HCT116 (cell line): ENCODE measurements around the gene COPS3. TPM values are rescaled to one million over a fixed set of nuclear protein-coding genes. Genes with fewer than 3 reads are reported as not detected.

Source experiments
- ATAC-seq: fragments of 200-7000 bp; cut with Tn5 transposase; 2 replicates; pipeline ENCODE4 v1.9.1; 2020; ENCODE audit warnings: mild to moderate bottlenecking, moderate library complexity
- BruUV-seq: library from RNA; stranded (reverse); fragments of 400-500 nt; replicated peaks from 2 replicates; lab custom pipeline; 2021; lab: Mats Ljungman, UMichigan
- CTCF ChIA-PET: fragments of 300-600 bp; sonication (Branson Sonifier 250); formaldehyde crosslinking; loops from one replicate; lab custom pipeline; 2021; ENCODE audit warnings: antibody characterized with exemption; lab: Charles Lee
- POLR2A ChIA-PET: fragments of 300-600, 350-600 bp; sonication (Branson Sonifier 250); formaldehyde crosslinking; loops from one replicate; lab custom pipeline; 2021; ENCODE audit warnings: antibody characterized with exemption; lab: Charles Lee
- RAD21 ChIA-PET, 2 experiments: fragments of 300-600 bp; sonication (Branson Sonifier 250); formaldehyde crosslinking; loops; one replicate each; lab custom pipeline; 2023; ENCODE audit warnings: low total read pairs in 2 of 2; ENCODE audit not compliant: uncharacterized antibody in 2 of 2, unreplicated experiment in 2 of 2, low non-redundant PET in 1 of 2; lab: Charles Lee
- DNase-seq: peaks from one replicate; pipeline ENCODE4 v3.0.0-alpha.2; 2010; ENCODE audit warnings: low read depth, low spot score
- H2AFZ ChIP-seq: fragments of 200-600 bp; shearing (Covaris generic), sonication (generic); 2 replicates; pipeline ENCODE4 v1.6.1; 2017; ENCODE audit warnings: low read depth, mixed run types, mixed read lengths, antibody characterized with exemption, low read length; ENCODE audit not compliant: poor library complexity, severe bottlenecking
- H3K27ac ChIP-seq: 2 replicates; pipeline ENCODE4 v1.5.1; 2012; ENCODE audit warnings: low read depth, low read length
- H3K27me3 ChIP-seq: fragments of 200-600 bp; sonication (generic); 2 replicates; pipeline ENCODE4 v1.6.1; 2016; ENCODE audit warnings: mixed run types, low read length, mixed read lengths; ENCODE audit not compliant: insufficient read depth
- H3K36me3 ChIP-seq, 2 experiments: fragments of 200-500 bp in 1 of 2; fragments of 200-600 bp in 1 of 2; sonication (Bioruptor generic) in 1 of 2; sonication (generic) in 1 of 2; 2 replicates each; pipeline versions ENCODE4 v1.5.1 to v1.6.1; 2014 to 2016; ENCODE audit warnings: low read length in 2 of 2, inconsistent platforms in 1 of 2, mixed read lengths in 1 of 2, mixed run types in 1 of 2; ENCODE audit not compliant: insufficient read depth in 2 of 2, control insufficient read depth in 1 of 2
- H3K4me1 ChIP-seq, 2 experiments: fragments of 200-600 bp in 1 of 2; sonication (generic) in 1 of 2; 2 replicates each; pipeline versions ENCODE4 v1.5.1 to v1.6.1; 2012 to 2017; ENCODE audit warnings: low read length in 2 of 2, inconsistent platforms in 1 of 2, mild to moderate bottlenecking in 1 of 2, mixed read lengths in 1 of 2, mixed run types in 1 of 2, moderate library complexity in 1 of 2; ENCODE audit not compliant: insufficient read depth in 2 of 2, control insufficient read depth in 1 of 2
- H3K4me2 ChIP-seq: fragments of 200-600 bp; sonication (generic); 2 replicates; pipeline ENCODE4 v1.6.1; 2017; ENCODE audit warnings: mixed run types, low read length, mixed read lengths
- H3K4me3 ChIP-seq, 2 experiments: fragments of 200-600 bp in 1 of 2; sonication (generic) in 1 of 2; replicated peaks in 1 of 2; 2 replicates each; pipeline ENCODE4 v1.5.1; 2011 to 2016; ENCODE audit warnings: low read length in 2 of 2, control low read depth in 1 of 2, low read depth in 1 of 2, mild to moderate bottlenecking in 1 of 2, mixed read lengths in 1 of 2, mixed run types in 1 of 2
- H3K79me2 ChIP-seq: fragments of 200-600 bp; sonication (generic); 2 replicates; pipeline ENCODE4 v1.6.1; 2017; ENCODE audit warnings: mild to moderate bottlenecking, mixed run types, low read length, moderate library complexity, mixed read lengths; ENCODE audit not compliant: insufficient read depth
- H3K9ac ChIP-seq: fragments of 200-600 bp; sonication (generic); 2 replicates; pipeline ENCODE4 v1.6.1; 2016; ENCODE audit warnings: low read length, mixed read lengths
- H3K9me2 ChIP-seq: fragments of 200-600 bp; sonication (generic), shearing (Covaris generic); 2 replicates; pipeline ENCODE4 v1.6.1; 2017; ENCODE audit warnings: mixed run types, mild to moderate bottlenecking, moderate library complexity; ENCODE audit not compliant: insufficient read depth
- H3K9me3 ChIP-seq, 2 experiments: fragments of 200-500 bp in 1 of 2; fragments of 200-600 bp in 1 of 2; sonication (Bioruptor generic) in 1 of 2; sonication (generic) in 1 of 2; 2 replicates each; pipeline ENCODE4 v1.6.1; 2014 to 2017; ENCODE audit warnings: low read length in 2 of 2, mixed read lengths in 2 of 2, inconsistent platforms in 1 of 2, low read depth in 1 of 2, mild to moderate bottlenecking in 1 of 2, mixed run types in 1 of 2, moderate library complexity in 1 of 2; ENCODE audit not compliant: control insufficient read depth in 1 of 2, insufficient read depth in 1 of 2
- H4K20me1 ChIP-seq: fragments of 200-600 bp; sonication (generic), shearing (Covaris generic); 2 replicates; pipeline ENCODE4 v1.6.1; 2017; ENCODE audit warnings: mixed run types, mild to moderate bottlenecking, moderate library complexity; ENCODE audit not compliant: insufficient read depth
- ATF3 ChIP-seq: IDR thresholded peaks from 2 replicates; pipeline ENCODE4 v1.6.1; 2012
- CTCF ChIP-seq, 3 experiments: fragments of 200-600 bp in 1 of 3; sonication (generic) in 1 of 3; IDR thresholded peaks in 2 of 3; conservative IDR thresholded peaks in 1 of 3; 2 replicates each; pipeline ENCODE4 v1.5.1; 2012 to 2017; ENCODE audit warnings: low read depth in 2 of 3, low read length in 2 of 3, antibody characterized with exemption in 1 of 3, borderline replicate concordance in 1 of 3, control low read depth in 1 of 3, mild to moderate bottlenecking in 1 of 3, mixed read lengths in 1 of 3, mixed run types in 1 of 3, moderate library complexity in 1 of 3; ENCODE audit not compliant: insufficient read depth in 1 of 3
- MAX ChIP-seq: IDR thresholded peaks from 2 replicates; pipeline ENCODE4 v1.6.1; 2012
- RAD21 ChIP-seq: IDR thresholded peaks from 2 replicates; pipeline ENCODE4 v1.6.1; 2012; ENCODE audit warnings: low read depth, mild to moderate bottlenecking
- SP1 ChIP-seq: IDR thresholded peaks from 2 replicates; pipeline ENCODE4 v1.6.1; 2012; ENCODE audit warnings: low read depth
- intact Hi-C: fragments of 100-400 bp; cut with micrococcal nuclease; formaldehyde crosslinking; loops from 2 replicates; pipeline ENCODE4 v1.10.0; 2022
- total RNA-seq: library from RNA; stranded (reverse); gene quantifications from one replicate; pipeline ENCODE4 v1.2.1, GENCODE V29; 2021; ENCODE audit not compliant: unreplicated experiment

The COPS3 gene
- total RNA-seq, 1 experiment from 2014 or later: 99.0 TPM

DNA sequence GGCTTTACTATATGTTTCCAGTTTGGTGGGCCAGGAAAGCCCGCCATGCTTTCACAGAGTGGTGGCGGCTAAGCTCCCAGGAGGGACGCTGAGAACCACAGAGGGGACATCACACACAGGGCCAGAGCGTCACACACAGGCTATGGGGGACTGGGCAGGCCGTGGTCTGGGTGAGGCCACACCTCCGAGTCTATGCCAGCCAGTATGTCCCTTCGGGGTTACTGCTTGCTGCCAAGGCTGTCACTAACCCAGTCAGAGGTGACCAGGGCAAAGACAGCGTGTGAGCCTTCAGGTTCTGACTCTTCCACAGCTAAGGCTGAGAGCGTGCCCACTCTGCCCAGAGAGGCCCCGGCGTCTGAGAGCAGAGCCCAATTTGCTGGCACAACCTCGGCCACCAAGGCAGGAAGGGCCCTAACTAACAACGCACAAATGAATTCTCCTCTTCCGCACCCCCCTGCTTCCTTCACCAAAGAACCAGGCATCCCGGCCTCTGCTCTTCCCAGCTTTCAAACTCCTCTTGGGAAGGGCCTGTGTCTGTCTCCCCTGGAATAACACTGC is 77.8 kb downstream of the COPS3 start (continued):
- no peak for TF ChIP-seq CTCF (IDR thresholded peaks at IDR 0.05 in 2 of 3, conservative IDR thresholded peaks at IDR 0.05 in 1 of 3; ENCODE audit: borderline replicate concordance in 1 of 3, insufficient read depth in 1 of 3, low read depth in 2 of 3, low read length in 2 of 3)

DNA sequence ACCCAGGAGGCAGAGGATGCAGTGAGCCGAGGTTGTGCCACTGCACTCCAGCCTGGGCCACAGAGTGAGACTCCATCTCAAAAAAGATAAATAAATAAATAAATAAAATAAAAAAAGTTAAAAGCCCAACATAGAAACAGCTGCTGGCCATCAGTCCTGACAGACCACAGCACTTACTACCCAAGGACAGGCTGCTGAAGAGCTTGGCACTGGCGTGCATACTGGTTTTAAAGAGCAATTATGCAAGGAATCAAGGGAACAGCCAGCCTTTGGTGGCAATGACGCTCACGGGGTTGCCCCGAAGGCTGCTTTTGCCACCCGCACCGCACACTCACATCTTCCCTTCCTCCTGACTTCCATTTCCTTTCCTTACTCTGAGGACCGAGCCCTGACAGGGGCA is 79.1 kb downstream of the COPS3 start:
- POLR2A ChIA-PET: no interaction called here
- no TSS peak for BruUV-seq

DNA sequence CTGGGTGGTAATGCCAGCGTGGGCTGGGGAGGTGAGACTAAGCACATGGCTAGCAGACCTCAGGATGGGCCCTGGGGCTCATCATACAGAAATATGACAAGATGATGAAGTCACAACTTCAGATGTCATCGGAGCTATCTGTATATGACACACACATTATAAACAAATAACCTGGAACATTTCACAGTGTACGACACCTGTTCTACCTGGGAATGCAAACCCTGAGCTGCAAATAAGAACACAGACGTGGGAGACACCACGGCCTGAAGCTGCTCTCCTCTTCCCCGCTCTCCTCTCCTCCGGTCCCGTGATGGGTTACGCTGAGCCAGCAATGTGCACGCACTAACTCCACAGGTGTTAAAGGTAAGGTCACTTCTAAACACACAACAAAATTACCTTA is 79.8 kb downstream of the COPS3 start:
- Histone ChIP-seq H3K9me2 (no peaks in the 10 kb centered on the region), H3K4me3 (no peak overlapping the region), H3K27me3 (no peaks in the 10 kb centered on the region), H3K4me1 (peaks cover 7 to 24% of the 10 kb centered on the region in 2 experiments), H4K20me1 (no peaks in the 10 kb centered on the region), H3K9me3 (no peaks in the 10 kb centered on the region), H3K36me3 (peaks cover 6 to 28% of the 10 kb centered on the region in 2 experiments), H3K4me2 (no peak overlapping the region), H2AFZ (no peak overlapping the region), H3K27ac (no peak overlapping the region), H3K79me2 (peaks cover 30% of the 10 kb centered on the region), H3K9ac (no peak overlapping the region)
- DNase-seq (no peak), ATAC-seq (no peak)
- ChIA-PET RAD21 (no interaction called here), CTCF (no interaction called here), POLR2A (no interaction called here)
- TF ChIP-seq SP1 (no peak), ATF3 (no peak)
- BruUV-seq: no TSS peak
- intact Hi-C loops: no loop called here

More for the DNA sequence above, 79.1 kb downstream of the COPS3 start:
- ATAC-seq: no peak
- peaks cover 6 to 28% of the 10 kb centered on the region in 2 experiments for H3K36me3 ChIP-seq
- RAD21 ChIA-PET: no interaction called here
- TF ChIP-seq MAX (no peak), RAD21 (no peak)
- TF ChIP-seq, all 23 proteins: peak for 0
- peaks cover 30% of the 10 kb centered on the region for H3K79me2 ChIP-seq
- no peaks in the 10 kb centered on the region for H3K9me3 ChIP-seq
- DNase-seq: no peak
- no peak overlapping the region for H3K9ac ChIP-seq
- no peak overlapping the region for H3K27ac ChIP-seq
- intact Hi-C loops: no loop called here
- H2AFZ ChIP-seq: no peak overlapping the region
- no peaks in the 10 kb centered on the region for H3K27me3 ChIP-seq
- CTCF ChIA-PET: no interaction called here
- H3K4me3 ChIP-seq: no peak overlapping the region
- no peaks in the 10 kb centered on the region for H3K9me2 ChIP-seq
- H3K4me2 ChIP-seq: no peak overlapping the region
- H3K4me1 ChIP-seq: peaks cover 7 to 30% of the 10 kb centered on the region in 2 experiments
- H4K20me1 ChIP-seq: no peaks in the 10 kb centered on the region
